Superior temporal gyrus (tissue), 1 donor: ENCODE measurements around the gene TRIO.

Experiments
- DNase-seq: peaks from one replicate; pipeline ENCODE4 v3.0.0-alpha.2; 2016; ENCODE audit errors: extremely low spot score

TRIO gene

GRCh38 chr5:14123551-14123950, 19.6 kb upstream of the TRIO start:
- DNase-seq = no peak

- DNase-seq = no peak
Observed at GRCh38 chr5:14123974-14124482, 19.1 kb upstream of the TRIO start.

GRCh38 chr5:14125262-14125661, 17.9 kb upstream of the TRIO start:
- no peak for DNase-seq

- DNase-seq = no peak
Observed at GRCh38 chr5:14127587-14127986, 15.6 kb upstream of the TRIO start.

- DNase-seq = no peak
Observed at GRCh38 chr5:14128079-14128478, 15.1 kb upstream of the TRIO start.

- DNase-seq = no peak
Observed at GRCh38 chr5:14129123-14129522, 14.0 kb upstream of the TRIO start.

GRCh38 chr5:14131855-14132503, 11.2 kb upstream of the TRIO start:
- DNase-seq = no peak

GRCh38 chr5:14133394-14133793, 9.7 kb upstream of the TRIO start:
- DNase-seq = no peak

GRCh38 chr5:14134083-14134482, 9.1 kb upstream of the TRIO start:
- no peak for DNase-seq

- DNase-seq = no peak
Observed at GRCh38 chr5:14134771-14135170, 8.4 kb upstream of the TRIO start.

GRCh38 chr5:14135621-14136020, 7.5 kb upstream of the TRIO start:
- DNase-seq = no peak

- DNase-seq = no peak
Observed at GRCh38 chr5:14136228-14136627, 6.9 kb upstream of the TRIO start.

GRCh38 chr5:14138608-14139540, 4.3 kb upstream of the TRIO start:
- DNase-seq = no peak

- no peak for DNase-seq
Observed at GRCh38 chr5:14141764-14142163, 1.4 kb upstream of the TRIO start.

- peak; percentile 48 for DNase-seq
Observed at GRCh38 chr5:14142202-14142826, 828 bp upstream of the TRIO start.

GRCh38 chr5:14143546-14143840, 351 bp downstream of the TRIO start:
- DNase-seq = no peak

GRCh38 chr5:14143841-14144585, 871 bp downstream of the TRIO start:
- no peak for DNase-seq

GRCh38 chr5:14144586-14145434, 1.7 kb downstream of the TRIO start:
- peak; percentile 61 for DNase-seq

- DNase-seq = no peak
Observed at GRCh38 chr5:14145435-14146334, 2.5 kb downstream of the TRIO start.

GRCh38 chr5:14146725-14147124, 3.6 kb downstream of the TRIO start:
- no peak for DNase-seq
